AG09319 (cell line): ENCODE measurements around the gene AMHR2.
"Not testable (repeated sequence)": the region's sequence is repeated elsewhere in the genome, so short reads cannot be mapped to it uniquely, and the experiment has no call there.

Source experiments
- DNase-seq: peaks from one replicate; pipeline ENCODE4 v3.0.0-alpha.2; 2010; ENCODE audit warnings: low read depth; ENCODE audit errors: extremely low read depth
- CTCF ChIP-seq: IDR thresholded peaks from 2 replicates; pipeline ENCODE4 v1.5.1; 2011; ENCODE audit warnings: low read depth, mild to moderate bottlenecking, inconsistent platforms, low read length, moderate library complexity

AMHR2 gene

GRCh38 chr12:53430116-53430515, 6.5 kb downstream of the AMHR2 start:
- TF ChIP-seq CTCF = no peak

GRCh38 chr12:53431187-53431586, 7.5 kb downstream of the AMHR2 start:
- DNase-seq = no peak
- TF ChIP-seq CTCF = no peak

More at GRCh38 chr12:53430116-53430515, 6.5 kb downstream of the AMHR2 start:
- no peak for DNase-seq

GRCh38 chr12:53435326-53435725, 11.7 kb downstream of the AMHR2 start:
- DNase-seq = not testable (repeated sequence)

GRCh38 chr12:53439582-53439981, 15.9 kb downstream of the AMHR2 start:
- DNase-seq = not testable (repeated sequence)

GRCh38 chr12:53441040-53441833, 17.6 kb downstream of the AMHR2 start, which contains the start of gene PRR13:
Gene PRR13 (plus strand): TSS chr12:53441734. CDS start chr12:53442715, 981 bp downstream.
- DNase-seq = peak; percentile 99
- TF ChIP-seq CTCF = no peak

GRCh38 chr12:53443955-53444354, 20.3 kb downstream of the AMHR2 start:
- DNase-seq = no peak
- no peak for TF ChIP-seq CTCF

- not testable (repeated sequence) for DNase-seq
Observed at GRCh38 chr12:53444593-53445325, 21.1 kb downstream of the AMHR2 start.

GRCh38 chr12:53450936-53451335, 27.3 kb downstream of the AMHR2 start:
- no peak for TF ChIP-seq CTCF
- no peak for DNase-seq

- TF ChIP-seq CTCF = peak; percentile 92
Observed at GRCh38 chr12:53451661-53452158, 28.1 kb downstream of the AMHR2 start, which contains the start of gene PCBP2. Gene PCBP2 (plus strand): TSS chr12:53452102. CDS start chr12:53454801, 2,699 bp downstream.

More at GRCh38 chr12:53451661-53452158, 28.1 kb downstream of the AMHR2 start, which contains the start of gene PCBP2:
- DNase-seq = peak; percentile 99
